Tibial nerve (tissue), 4 donors: ENCODE results near the gene IFIH1.

Experiments
- EP300 ChIP-seq, 2 donors: sonication (generic); formaldehyde crosslinking; IDR thresholded peaks; one replicate each; pipeline ENCODE4 v1.6.1; 2017; ENCODE audit warnings: antibody characterized with exemption in 2 of 2, mild to moderate bottlenecking in 1 of 2
- POLR2A ChIP-seq, 2 donors: fragments of 450-650 bp; IDR thresholded peaks; one replicate each; pipeline ENCODE4 v1.6.1; 2017; ENCODE audit warnings: antibody characterized with exemption in 2 of 2, mild to moderate bottlenecking in 2 of 2, moderate library complexity in 2 of 2
- TF ChIP-seq, protein P1 (sequence below), 5 experiments: fragments of 200-600 bp in 3 of 5; fragments of 450-650 bp in 2 of 5; sonication (generic) in 3 of 5; IDR thresholded peaks; one replicate each; pipeline ENCODE4 v1.5.1; 2016 to 2019; ENCODE audit warnings: antibody characterized with exemption in 5 of 5, mild to moderate bottlenecking in 3 of 5, moderate library complexity in 2 of 5

DNA sequence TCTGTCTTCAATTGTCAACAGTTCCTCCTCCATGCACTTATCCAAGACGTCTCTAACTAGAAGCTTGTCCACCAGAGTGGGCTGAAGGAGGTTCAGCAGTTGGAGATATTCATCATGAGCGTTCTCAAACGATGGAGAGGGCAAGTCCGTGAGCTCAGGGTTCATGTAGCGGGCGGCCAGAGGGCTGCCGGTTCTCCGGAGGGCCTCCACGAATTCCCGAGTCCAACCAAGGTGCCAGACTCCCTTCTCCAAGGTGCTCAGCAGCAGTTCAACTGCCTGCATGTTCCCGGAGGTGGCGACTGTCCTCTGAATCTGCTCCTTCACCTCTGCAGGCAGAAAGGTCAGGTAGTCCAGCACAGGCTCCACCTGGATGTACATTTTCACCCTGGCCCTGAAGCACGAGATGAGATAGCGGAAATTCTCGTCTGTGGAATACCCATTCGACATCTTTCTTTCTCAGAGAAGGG lies 590 bp downstream of the IFIH1 start:
- TF ChIP-seq, protein P1, sequence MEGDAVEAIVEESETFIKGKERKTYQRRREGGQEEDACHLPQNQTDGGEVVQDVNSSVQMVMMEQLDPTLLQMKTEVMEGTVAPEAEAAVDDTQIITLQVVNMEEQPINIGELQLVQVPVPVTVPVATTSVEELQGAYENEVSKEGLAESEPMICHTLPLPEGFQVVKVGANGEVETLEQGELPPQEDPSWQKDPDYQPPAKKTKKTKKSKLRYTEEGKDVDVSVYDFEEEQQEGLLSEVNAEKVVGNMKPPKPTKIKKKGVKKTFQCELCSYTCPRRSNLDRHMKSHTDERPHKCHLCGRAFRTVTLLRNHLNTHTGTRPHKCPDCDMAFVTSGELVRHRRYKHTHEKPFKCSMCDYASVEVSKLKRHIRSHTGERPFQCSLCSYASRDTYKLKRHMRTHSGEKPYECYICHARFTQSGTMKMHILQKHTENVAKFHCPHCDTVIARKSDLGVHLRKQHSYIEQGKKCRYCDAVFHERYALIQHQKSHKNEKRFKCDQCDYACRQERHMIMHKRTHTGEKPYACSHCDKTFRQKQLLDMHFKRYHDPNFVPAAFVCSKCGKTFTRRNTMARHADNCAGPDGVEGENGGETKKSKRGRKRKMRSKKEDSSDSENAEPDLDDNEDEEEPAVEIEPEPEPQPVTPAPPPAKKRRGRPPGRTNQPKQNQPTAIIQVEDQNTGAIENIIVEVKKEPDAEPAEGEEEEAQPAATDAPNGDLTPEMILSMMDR (IDR thresholded peaks at IDR 0.05): no peak
- TF ChIP-seq POLR2A (IDR thresholded peaks at IDR 0.05): no peak
- TF ChIP-seq EP300 (IDR thresholded peaks at IDR 0.05): no peak
